Peyer's patch (tissue), 4 donors: Measurements from ENCODE around the gene IFT122.
A peak's percentile ranks its signal among the peaks of the same experiment; 100 is the strongest.

ENCODE experiments used
- POLR2A ChIP-seq, 2 donors: fragments of 450-650 bp; IDR thresholded peaks; one replicate each; pipeline ENCODE4 v1.5.1; 2017; ENCODE audit warnings: antibody characterized with exemption in 2 of 2, mild to moderate bottlenecking in 2 of 2, moderate library complexity in 2 of 2
- TF ChIP-seq, protein P1 (sequence below), 6 experiments: fragments of 450-650 bp in 4 of 6; fragments of 200-600 bp in 2 of 6; sonication (generic) in 1 of 6; IDR thresholded peaks; one replicate each; pipeline ENCODE4 v1.5.1; 2017 to 2019; ENCODE audit warnings: antibody characterized with exemption in 6 of 6, mild to moderate bottlenecking in 3 of 6, moderate library complexity in 1 of 6

DNA sequence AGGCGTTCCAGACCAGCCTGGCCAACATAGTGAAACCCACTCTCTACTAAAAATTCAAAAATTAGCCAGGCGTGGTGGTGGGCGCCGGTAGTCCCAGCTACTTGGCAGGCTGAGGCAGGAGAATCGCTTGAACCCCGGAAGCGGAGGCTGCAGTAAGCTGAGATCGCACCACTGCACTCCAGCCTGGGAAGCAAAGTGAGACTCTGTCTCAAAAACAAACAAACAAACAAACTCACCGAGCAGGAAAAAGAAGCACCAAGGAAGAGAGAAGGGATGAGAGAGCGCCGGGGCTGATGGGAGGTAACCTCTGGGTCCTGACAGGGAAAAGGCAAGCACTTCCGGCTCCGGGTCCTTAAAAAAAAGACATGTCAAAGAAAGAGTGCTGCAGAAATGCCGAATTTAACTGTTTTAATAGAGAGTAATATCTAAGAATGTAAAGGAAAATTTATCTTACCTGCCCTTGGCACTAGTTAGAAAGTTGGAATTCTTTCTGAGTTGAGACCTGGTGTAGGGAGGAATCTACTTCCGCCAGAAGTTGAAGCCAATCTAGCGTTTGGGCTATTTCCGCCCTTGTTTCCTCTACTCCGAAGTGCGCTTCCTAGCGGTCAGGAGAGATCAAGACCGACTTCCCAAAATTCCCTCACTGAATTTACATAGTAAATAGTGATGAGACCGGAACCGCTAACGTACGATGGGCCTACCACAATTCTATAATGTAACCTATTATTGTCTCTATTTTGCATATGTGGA lies 40.7 kb upstream of the IFT122 start:
- TF ChIP-seq, protein P1, sequence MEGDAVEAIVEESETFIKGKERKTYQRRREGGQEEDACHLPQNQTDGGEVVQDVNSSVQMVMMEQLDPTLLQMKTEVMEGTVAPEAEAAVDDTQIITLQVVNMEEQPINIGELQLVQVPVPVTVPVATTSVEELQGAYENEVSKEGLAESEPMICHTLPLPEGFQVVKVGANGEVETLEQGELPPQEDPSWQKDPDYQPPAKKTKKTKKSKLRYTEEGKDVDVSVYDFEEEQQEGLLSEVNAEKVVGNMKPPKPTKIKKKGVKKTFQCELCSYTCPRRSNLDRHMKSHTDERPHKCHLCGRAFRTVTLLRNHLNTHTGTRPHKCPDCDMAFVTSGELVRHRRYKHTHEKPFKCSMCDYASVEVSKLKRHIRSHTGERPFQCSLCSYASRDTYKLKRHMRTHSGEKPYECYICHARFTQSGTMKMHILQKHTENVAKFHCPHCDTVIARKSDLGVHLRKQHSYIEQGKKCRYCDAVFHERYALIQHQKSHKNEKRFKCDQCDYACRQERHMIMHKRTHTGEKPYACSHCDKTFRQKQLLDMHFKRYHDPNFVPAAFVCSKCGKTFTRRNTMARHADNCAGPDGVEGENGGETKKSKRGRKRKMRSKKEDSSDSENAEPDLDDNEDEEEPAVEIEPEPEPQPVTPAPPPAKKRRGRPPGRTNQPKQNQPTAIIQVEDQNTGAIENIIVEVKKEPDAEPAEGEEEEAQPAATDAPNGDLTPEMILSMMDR (IDR thresholded peaks at IDR 0.05) = peak; percentile 45 to 91 (median 76)
- TF ChIP-seq POLR2A (IDR thresholded peaks at IDR 0.05) = no peak
